ENCODE data around the gene CDC42BPG.
"Not testable (repeated sequence)": the region's sequence is repeated elsewhere in the genome, so short reads cannot be mapped to it uniquely, and the experiment has no call there.

CDC42BPG gene

DNA sequence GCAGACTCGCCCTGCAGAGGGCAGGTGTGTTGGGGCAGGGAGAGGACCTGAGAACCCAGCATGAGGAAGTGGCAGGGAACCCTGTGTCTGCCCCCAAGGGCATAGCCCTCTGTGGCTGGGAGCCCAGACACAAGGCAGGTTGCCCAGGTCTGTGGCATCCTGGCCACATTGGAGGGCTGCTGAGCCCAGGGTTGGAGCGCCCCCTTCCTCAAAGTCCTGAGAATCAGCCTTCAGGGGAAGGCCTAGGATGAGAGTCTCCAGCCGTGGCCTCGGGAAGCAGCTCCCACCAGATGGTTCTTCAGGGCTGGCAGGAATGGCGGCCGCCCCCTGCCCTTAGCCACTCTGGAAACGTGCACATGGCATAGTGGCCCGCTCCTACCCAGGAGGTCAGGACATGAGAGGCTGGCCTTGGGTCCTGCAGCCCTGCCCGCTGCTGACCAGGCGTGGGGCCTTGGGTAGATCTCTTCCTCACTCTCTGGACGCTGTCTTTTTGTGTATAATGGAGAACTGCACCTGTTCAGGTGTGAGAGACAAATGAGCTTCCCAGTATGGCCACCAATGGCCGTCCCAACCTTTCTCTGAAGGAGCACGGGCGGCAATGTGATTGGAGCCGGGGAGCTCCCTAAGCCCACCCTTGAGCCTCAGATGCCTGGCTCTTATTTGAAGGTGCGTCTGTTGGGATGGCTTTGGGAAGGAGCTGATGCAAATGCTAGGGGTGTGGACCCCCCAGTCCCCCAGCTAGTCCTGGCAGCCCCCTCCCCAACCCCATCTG lies 4.6 kb upstream of the CDC42BPG start:
- DNase-seq: no peak

GRCh38 chr11:64848214-64848825 lies 3.9 kb upstream of the CDC42BPG start:
- no peak for DNase-seq

DNA sequence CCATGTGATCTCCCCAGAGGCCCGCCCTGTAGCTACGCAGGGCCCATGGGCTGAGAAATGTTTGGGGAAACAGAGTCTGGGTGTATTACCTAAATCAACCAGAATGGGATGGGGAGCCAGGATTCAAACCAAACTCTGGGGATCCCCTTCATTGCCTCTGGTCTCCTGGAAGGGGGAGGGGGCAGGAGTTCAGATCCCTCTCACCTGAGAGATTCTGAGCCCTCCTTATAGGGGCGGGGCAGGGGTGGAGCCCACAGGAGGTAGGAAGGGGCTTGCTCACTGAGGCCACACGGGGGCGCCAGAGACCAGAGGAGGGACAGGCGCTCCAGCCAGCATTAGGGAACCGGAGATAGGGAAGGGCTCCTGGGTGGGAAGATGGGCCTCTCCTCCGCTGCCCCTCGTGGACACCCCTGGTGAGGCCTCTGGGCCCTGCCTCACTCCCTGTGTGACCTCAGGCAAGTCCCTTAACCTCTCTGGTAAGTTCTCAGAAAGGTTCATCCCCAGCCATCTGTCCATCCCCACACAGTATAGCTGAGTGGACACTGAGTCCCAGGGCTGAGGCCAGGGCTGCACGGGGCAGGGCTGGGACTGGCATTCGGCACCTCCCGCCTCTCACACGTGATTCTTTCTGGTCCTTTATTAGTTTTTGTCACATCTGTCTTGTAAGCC lies 2.7 kb upstream of the CDC42BPG start:
- DNase-seq: peak; percentile 92

DNA sequence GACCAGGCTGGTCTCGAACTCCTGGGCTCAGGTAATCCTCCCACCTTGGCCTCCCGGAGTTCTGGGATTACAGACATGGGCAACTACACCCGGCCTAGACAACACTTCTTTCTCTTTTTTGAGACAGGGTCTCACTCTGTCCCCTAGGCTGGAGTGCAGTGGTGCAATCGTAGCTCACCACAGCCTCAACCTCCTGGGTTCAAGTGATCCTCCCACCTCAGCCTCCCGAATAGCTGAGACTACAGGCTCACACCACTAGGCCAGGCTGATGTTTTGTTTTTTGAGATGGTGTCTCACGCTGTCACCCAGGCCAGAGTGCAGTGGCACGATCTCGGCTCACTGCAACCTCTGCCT lies 1.3 kb upstream of the CDC42BPG start:
- not testable (repeated sequence) for DNase-seq

- no peak for DNase-seq
Measured at GRCh38 chr11:64845129-64845775, 799 bp upstream of the CDC42BPG start.

- no peak for DNase-seq
Measured at GRCh38 chr11:64843686-64844329, 645 bp downstream of the CDC42BPG start.

DNA sequence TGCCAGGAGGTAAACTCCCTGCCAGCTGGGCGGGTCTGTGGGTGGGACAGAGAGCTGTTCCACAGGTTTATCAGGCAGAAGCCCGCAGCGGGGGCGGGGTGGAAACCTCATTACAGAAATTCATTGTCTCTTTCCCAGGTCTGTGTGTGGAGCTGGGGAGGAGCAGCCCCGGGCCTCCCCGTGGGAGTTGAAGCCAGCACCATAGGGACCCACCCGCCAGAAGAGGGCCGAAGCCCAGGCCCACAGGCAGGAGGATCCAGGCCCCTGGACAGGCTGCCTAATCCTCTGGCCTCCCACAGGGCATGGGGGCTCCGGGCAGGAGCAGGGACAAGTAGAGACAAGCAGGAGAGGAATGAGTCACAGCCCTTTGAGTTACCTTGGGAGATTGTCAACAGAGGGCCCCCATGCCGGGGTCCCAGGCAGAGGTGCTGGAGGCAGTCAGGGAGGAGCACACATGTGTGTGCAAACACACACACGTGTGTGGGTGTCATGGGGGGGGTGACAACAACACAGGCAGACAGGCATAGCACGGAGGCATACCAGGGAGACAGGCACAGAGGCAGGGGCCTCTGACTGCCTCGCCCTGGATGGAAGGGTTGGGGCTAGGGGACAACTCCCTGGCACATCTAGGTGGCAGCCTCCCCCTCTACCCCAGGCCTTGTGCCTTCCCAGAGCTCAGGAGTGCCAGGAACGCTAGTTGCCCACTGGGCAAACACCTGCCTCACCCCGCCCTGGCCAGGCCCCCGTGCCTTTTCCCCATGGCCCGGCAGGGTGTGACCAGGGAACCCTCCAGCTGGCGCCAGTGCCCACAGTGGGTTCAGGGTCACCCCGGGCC lies 1.4 kb downstream of the CDC42BPG start:
- no peak for DNase-seq

DNA sequence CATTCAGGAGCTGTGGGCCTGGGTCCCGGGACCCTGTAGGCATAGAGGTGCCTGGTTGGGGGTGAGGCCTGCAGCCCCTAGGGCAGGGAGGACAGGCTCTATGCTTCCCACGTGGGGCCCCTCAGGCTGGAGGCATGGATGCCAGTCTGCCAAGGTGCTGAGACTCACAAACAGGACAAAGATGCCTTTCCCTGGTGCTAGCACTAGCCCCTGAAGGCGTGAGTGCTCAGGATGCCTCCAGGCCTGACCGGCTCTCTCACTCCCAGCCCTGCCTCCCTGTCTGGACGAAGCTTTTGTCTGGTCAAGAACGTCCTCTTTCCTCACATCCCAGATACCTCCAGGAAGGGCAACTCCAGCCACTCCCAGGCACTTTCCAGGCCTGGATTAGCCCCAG lies 2.1 kb downstream of the CDC42BPG start:
- DNase-seq: no peak

DNA sequence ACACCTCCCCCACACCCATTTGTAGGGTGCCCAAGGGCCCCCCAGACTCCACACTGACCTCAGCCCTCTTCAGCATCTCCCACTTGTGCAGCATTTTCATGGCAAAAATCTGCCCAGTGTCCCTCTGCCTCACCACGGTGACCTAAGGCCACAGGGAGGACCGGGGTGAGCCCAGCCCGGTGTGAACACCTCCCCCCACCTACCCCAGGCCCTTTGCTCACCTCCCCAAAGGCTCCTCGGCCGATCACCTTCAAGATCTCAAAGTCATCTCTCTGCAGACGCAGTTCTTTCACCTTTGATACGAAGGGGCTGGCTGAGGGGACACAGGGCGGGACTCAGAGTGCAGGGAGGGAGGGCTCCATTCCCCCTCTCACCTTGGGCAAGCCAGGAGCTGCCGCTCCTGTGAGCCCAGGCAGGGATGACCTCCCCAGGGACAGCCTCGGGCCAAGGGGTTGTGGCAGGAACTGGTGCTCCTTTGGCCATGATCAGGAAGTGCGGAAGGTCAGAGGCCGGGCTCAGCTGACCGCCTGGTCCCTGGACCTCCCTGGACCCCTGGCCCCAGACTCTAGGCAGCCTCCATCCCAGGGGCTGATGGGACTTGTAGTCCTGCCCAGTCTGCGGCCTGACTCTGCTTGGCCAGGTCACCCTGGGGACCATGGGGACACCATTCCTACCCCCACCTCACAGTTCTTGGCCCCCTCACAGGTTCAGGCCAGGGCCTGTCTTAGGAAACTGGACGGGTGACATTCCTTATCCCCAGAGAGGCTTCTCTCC lies 2.7 kb downstream of the CDC42BPG start:
- no peak for DNase-seq

GRCh38 chr11:64839887-64840782 lies 4.3 kb downstream of the CDC42BPG start:
- no peak for DNase-seq

DNA sequence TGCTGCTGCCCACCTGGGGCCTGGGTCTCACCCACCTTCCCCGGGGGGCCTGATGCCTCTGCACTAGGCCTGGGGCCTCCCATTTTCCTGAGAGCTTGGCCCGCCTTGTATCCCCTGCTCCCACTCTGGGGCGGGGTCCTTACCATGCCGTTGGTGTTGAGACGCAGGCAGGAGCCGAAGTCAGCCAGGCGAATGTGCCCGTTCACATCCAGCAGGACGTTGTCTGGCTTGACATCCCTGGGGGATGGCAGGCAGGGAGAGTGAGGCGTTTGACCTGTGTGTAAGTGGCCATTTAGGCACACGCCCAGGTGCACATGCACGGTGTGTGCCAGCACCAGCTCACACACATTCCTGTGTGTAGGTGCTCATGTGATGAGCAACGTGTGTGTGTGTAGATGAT lies 5.1 kb downstream of the CDC42BPG start:
- no peak for DNase-seq

- no peak for DNase-seq
Measured at GRCh38 chr11:64838600-64839334, 5.7 kb downstream of the CDC42BPG start.

DNA sequence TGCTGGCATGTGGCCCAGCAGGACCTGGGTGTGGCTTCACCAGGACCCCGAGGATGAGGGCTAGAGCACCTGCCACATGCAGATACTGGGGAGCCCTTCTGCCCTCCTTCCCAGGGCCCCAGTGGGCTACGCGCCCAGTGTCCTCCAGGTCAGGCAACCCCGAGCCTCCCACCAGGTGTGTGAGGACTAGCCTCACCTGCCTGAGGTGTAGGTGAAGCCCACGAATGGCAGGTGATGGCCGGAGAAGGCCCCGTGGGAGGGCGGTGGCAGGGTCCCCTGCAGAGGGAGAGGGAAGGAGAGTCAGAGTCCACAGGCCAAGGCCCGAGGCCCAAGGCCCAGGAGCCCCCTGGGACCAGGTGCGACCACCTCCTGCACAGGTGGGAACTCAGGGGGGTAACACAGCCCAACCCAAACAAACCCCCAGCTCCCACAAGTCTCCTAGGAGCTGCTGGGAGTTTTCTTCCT lies 6.5 kb downstream of the CDC42BPG start:
- no peak for DNase-seq

- no peak for DNase-seq
Measured at GRCh38 chr11:64836448-64837072, 7.9 kb downstream of the CDC42BPG start.

DNA sequence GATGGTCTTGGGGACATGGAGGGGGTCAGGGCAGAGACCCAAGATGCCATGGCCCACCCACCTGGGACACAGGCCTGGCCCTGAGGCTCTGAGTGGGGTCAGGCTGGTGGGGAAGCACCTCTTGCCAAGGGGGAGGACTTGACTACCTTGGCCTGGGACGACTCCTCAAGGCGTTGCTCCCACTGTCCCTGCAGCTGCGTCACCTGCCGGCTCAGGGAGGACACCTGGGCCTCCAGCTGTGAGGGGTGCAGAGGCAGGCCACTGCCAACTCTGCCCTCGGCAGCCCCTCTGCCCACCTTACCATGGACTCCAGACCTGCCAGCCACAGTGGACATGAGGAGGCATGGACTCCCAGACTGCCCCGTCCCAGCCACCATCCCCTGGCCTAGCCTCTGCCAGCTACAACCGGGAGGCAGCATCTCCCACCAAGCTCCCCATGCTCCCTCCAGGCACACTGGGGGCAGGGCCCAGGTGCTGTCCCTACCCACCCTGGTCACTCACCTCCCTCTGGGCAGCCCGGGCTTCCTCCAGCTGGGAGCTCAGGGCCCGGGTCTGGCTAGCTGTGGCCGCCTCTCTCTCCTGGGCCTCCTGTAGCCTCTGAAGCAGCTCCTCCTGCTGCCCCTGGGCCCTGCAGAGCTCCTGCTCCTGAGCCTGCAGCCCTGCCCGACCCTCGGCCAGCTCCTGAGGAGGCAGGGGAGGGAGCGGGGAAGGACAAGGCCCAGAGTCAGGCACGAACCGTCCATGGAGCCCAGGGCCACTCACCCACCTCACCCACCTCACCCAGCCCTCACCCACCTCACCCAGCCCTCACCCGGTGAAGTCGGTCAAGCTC lies 8.6 kb downstream of the CDC42BPG start:
- DNase-seq: no peak

DNA sequence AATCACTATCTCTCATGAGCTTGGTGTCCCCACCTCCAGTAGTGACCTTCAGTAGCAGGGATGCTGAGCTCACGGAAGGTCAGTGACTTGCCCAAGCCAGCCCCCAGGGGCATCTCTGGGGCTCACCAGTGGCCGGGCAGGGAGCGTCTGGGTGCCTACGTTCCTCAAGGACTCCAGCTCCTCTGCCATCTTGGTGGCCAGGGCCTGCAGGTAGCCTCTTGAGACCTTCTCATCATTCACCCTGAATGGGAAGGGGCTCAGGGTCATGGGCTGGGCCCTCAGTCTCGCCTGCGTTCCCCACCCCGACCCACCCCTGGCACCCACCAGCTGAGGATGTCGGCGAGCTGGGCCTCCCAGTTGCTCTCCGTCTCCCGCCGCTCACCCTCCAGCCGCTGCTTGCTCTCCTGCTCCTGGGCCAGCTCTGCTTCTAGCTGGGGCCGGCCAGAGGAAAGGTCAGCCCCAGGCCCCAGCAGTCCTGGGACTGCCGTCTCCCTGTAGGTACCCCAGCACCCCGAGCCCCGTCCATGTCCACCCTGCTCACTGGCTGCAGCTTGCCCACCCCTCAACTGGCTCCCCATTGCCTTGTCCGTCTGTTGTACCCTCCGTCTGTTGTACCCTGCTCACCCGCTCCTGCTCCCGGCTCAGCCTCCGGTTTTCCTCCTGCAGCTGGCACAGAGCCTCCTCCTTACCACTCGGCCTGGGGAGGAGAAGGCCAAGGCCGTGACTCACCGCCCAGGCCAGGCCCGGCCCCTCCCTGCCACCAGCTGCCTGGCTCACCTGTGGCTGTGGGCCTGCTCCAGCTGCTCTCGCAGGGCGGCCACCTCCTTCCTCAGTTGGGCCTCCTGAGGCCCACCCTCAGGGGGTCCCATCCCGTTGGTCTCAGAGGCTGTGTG lies 9.5 kb downstream of the CDC42BPG start:
- no peak for DNase-seq
